OCI-LY7 (cell line): ENCODE measurements around the gene ZC3H12A.

Experiments used
- CTCF ChIP-seq: fragments of 200-600 bp; sonication (generic); conservative IDR thresholded peaks from 2 replicates; pipeline ENCODE4 v1.5.1; 2014; ENCODE audit warnings: mild to moderate bottlenecking, antibody characterized with exemption, low read length, moderate library complexity, mixed read lengths
- EZH2phosphoT487 ChIP-seq: fragments of 200-600 bp; sonication (generic); IDR thresholded peaks from 2 replicates; pipeline ENCODE4 v1.6.1; 2018; ENCODE audit warnings: low read depth, borderline replicate concordance, mild to moderate bottlenecking, mixed run types, antibody characterized with exemption, low read length, moderate library complexity, mixed read lengths

GRCh38 chr1:37487619-37487984, 13.2 kb downstream of the ZC3H12A start:
- TF ChIP-seq CTCF (peak; percentile 46; the same call in 1 of the 2 replicates), EZH2phosphoT487 (no peak)
